Uterus (tissue), 4 donors: ENCODE data around the gene PCMTD2. TPM values are rescaled to one million over a fixed set of nuclear protein-coding genes. Genes with fewer than 3 reads are reported as not detected.

Source experiments
- DNase-seq, 2 donors: peaks; one replicate each; pipeline ENCODE4 v3.0.0-alpha.2; 2019 to 2020
- H3K27ac ChIP-seq, 2 donors: fragments of 200-600 bp; sonication (generic); 1 replicate in 1 of 2; 2 replicates in 1 of 2; pipeline ENCODE4 v1.5.1; 2016 to 2018
- H3K27me3 ChIP-seq, 2 donors: fragments of 200-600 bp; sonication (generic); one replicate each; pipeline ENCODE4 v1.5.1; 2018 to 2019; ENCODE audit warnings: control low read depth in 1 of 2
- H3K36me3 ChIP-seq, 2 donors: fragments of 200-600 bp; sonication (generic); one replicate each; pipeline ENCODE4 v1.5.1; 2019; ENCODE audit warnings: control low read depth in 1 of 2
- H3K4me1 ChIP-seq, 2 donors: fragments of 200-600 bp; sonication (generic); one replicate each; pipeline ENCODE4 v1.5.1; 2018 to 2019; ENCODE audit warnings: control low read depth in 1 of 2
- H3K4me3 ChIP-seq, 2 donors: fragments of 200-600 bp; sonication (generic); 1 replicate in 1 of 2; 2 replicates in 1 of 2; pipeline ENCODE4 v1.5.1; 2018 to 2019; ENCODE audit warnings: mild to moderate bottlenecking in 1 of 2
- H3K9me3 ChIP-seq, 2 donors: fragments of 200-600 bp; sonication (generic); one replicate each; pipeline ENCODE4 v1.5.1; 2019; ENCODE audit warnings: control low read depth in 1 of 2
- POLR2A ChIP-seq, 2 donors: fragments of 450-650 bp; IDR thresholded peaks; one replicate each; pipeline ENCODE4 v1.6.1; 2016; ENCODE audit warnings: antibody characterized with exemption in 2 of 2, mild to moderate bottlenecking in 1 of 2, moderate library complexity in 1 of 2
- intact Hi-C: fragments of 100-400 bp; cut with DNase I; formaldehyde crosslinking; loops from one replicate; pipeline ENCODE4 v1.15.1; 2023; ENCODE audit warnings: low total_unique reads
- total RNA-seq, 4 donors: library from RNA; depleted of rRNA in 3 of 4; stranded (reverse); fragments of >200 nt in 3 of 4; gene quantifications; one replicate each; pipeline versions ENCODE4 v1.1.0 to v1.2.4, GENCODE V29; 2014 to 2023
- TF ChIP-seq, protein P1 (sequence below), 4 experiments: fragments of 200-600 bp in 2 of 4; fragments of 450-650 bp in 2 of 4; sonication (generic) in 2 of 4; IDR thresholded peaks; one replicate each; pipeline ENCODE4 v1.5.1; 2016 to 2019; ENCODE audit warnings: antibody characterized with exemption in 4 of 4, mild to moderate bottlenecking in 2 of 4, moderate library complexity in 1 of 4
- donor health status: DM: yes; HTN: yes; CAD: no.

The PCMTD2 gene
- total RNA-seq, 4 donors from 2014 or later, result 50.5 to 162 (median 66.1) TPM

GRCh38 chr20:64236137-64237088 is 19.1 kb upstream of the PCMTD2 start:
- H3K9me3 ChIP-seq, result no peaks in the 10 kb centered on the region
- H3K4me3 ChIP-seq, result no peak overlapping the region
- no peak for TF ChIP-seq POLR2A (IDR thresholded peaks at IDR 0.05)
- TF ChIP-seq, protein P1, sequence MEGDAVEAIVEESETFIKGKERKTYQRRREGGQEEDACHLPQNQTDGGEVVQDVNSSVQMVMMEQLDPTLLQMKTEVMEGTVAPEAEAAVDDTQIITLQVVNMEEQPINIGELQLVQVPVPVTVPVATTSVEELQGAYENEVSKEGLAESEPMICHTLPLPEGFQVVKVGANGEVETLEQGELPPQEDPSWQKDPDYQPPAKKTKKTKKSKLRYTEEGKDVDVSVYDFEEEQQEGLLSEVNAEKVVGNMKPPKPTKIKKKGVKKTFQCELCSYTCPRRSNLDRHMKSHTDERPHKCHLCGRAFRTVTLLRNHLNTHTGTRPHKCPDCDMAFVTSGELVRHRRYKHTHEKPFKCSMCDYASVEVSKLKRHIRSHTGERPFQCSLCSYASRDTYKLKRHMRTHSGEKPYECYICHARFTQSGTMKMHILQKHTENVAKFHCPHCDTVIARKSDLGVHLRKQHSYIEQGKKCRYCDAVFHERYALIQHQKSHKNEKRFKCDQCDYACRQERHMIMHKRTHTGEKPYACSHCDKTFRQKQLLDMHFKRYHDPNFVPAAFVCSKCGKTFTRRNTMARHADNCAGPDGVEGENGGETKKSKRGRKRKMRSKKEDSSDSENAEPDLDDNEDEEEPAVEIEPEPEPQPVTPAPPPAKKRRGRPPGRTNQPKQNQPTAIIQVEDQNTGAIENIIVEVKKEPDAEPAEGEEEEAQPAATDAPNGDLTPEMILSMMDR (IDR thresholded peaks at IDR 0.05), result no peak
- no peak overlapping the region for H3K27ac ChIP-seq
- no peaks in the 10 kb centered on the region for H3K27me3 ChIP-seq
- no peaks in the 10 kb centered on the region for H3K4me1 ChIP-seq
- intact Hi-C loops, result no loop called here
- H3K36me3 ChIP-seq, result no peaks in the 10 kb centered on the region
- no peak for DNase-seq

GRCh38 chr20:64237316-64237715 is 18.2 kb upstream of the PCMTD2 start:
- Histone ChIP-seq H3K36me3 (no peaks in the 10 kb centered on the region), H3K4me1 (no peaks in the 10 kb centered on the region), H3K9me3 (no peaks in the 10 kb centered on the region), H3K27me3 (no peaks in the 10 kb centered on the region), H3K27ac (no peak overlapping the region), H3K4me3 (no peak overlapping the region)
- TF ChIP-seq POLR2A (IDR thresholded peaks at IDR 0.05), result no peak
- TF ChIP-seq, protein P1 (IDR thresholded peaks at IDR 0.05), result no peak
- intact Hi-C loops, result no loop called here
- no peak for DNase-seq

DNA sequence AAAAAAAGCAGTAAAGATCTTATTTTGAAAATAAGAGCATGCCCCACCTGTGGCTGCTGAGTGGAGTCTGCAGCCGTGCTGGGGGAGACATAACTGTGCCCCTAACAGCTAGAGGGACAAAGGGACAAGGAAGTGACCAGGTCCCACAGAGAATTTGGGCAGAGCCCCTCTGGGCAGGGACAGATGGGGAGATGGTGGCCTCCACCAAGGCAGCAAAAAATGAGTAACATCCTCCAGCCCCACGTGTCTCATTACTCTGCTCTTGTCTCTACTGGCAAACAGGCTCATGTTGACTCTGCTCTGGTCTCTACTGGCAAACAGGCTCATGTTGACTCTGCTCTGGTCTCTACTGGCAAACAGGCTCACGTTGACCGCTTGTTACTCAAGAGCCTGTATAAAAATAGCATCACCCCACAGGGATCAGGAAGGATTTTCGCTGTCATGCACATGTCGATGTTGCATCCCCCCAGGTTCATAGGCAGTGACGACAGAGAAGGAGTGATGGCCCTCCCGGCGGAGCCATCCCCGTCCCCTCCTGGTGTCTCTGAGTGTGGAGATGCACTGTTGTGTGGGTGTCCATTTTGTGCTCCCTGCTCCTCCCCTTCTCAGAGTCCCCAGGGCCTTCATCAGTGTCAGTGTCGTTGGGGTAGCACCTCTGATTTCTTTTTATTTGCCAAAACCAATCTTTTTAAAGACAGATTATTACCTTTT is 17.3 kb upstream of the PCMTD2 start:
- Histone ChIP-seq H3K27ac (no peak overlapping the region), H3K36me3 (no peaks in the 10 kb centered on the region), H3K4me1 (no peaks in the 10 kb centered on the region), H3K9me3 (no peaks in the 10 kb centered on the region), H3K27me3 (no peaks in the 10 kb centered on the region), H3K4me3 (no peak overlapping the region)
- no peak for DNase-seq
- TF ChIP-seq POLR2A (IDR thresholded peaks at IDR 0.05), result no peak
- TF ChIP-seq, protein P1 (IDR thresholded peaks at IDR 0.05), result no peak
- intact Hi-C loops, result no loop called here

GRCh38 chr20:64238851-64239387 is 16.6 kb upstream of the PCMTD2 start:
- Histone ChIP-seq H3K4me1 (no peaks in the 10 kb centered on the region), H3K36me3 (no peaks in the 10 kb centered on the region), H3K27me3 (no peaks in the 10 kb centered on the region), H3K9me3 (no peaks in the 10 kb centered on the region), H3K27ac (no peak overlapping the region), H3K4me3 (no peak overlapping the region)
- no peak for TF ChIP-seq POLR2A (IDR thresholded peaks at IDR 0.05)
- TF ChIP-seq, protein P1 (IDR thresholded peaks at IDR 0.05), result no peak
- intact Hi-C loops, result no loop called here
- no peak for DNase-seq
